Astrocyte of the cerebellum (primary cell): ENCODE measurements around the gene MLXIP.

Source experiments
- DNase-seq: peaks from one replicate; pipeline ENCODE4 v3.0.0-alpha.2; 2011; ENCODE audit warnings: low read depth
- H3K4me3 ChIP-seq: 2 replicates; pipeline ENCODE4 v1.5.1; 2011; ENCODE audit warnings: mild to moderate bottlenecking, low read depth, low read length, moderate library complexity
- in situ Hi-C: cut with HindIII; loops from 2 replicates; pipeline ENCODE4 v1.10.0; 2017; ENCODE audit warnings: low sequenced_read_pairs
- TF ChIP-seq, protein P1 (sequence below): IDR thresholded peaks from 2 replicates; pipeline ENCODE4 v1.5.1; 2012; ENCODE audit warnings: low read length, low read depth, moderate library complexity, mild to moderate bottlenecking; ENCODE audit errors: missing control alignments

Gene MLXIP

DNA sequence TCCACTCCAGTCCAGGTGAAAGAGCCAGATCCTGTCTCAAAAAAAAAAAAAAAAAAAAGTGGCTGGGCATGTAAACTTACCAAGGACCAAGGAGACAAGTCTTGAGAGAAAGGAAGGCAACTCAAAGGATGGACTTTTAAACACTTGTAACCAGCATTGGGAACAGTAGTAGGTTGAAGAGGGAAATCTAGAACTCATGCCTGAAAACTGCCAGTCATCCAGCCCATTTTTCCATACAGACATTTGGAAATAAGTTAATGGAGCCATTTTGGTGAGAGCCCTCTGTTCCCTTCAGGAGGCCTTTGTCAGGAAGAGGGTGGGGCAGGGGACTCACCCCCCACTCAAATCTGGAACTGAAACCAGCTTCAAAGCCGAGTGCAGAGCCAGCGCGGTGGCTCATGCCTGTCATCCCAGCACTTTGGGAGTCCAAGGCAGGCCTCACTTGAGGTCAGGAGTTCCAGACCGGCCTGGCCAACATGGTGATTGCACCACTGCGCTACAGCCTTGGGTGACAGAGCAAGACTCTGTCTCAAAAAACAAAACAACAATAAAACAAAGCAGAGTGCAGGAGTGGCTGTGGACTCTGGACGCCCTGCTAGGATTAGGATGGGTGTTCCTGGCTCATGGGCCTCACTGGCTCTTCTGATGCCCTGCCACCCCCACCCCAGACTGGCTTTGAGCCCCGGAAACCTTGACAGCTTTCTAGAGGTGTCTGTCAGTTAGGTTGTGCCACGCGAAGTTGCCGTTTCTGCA lies 1.6 kb upstream of the MLXIP start:
- no peak overlapping the region for H3K4me3 ChIP-seq
- in situ Hi-C loops: no loop called here
- DNase-seq: no peak
- TF ChIP-seq, protein P1, sequence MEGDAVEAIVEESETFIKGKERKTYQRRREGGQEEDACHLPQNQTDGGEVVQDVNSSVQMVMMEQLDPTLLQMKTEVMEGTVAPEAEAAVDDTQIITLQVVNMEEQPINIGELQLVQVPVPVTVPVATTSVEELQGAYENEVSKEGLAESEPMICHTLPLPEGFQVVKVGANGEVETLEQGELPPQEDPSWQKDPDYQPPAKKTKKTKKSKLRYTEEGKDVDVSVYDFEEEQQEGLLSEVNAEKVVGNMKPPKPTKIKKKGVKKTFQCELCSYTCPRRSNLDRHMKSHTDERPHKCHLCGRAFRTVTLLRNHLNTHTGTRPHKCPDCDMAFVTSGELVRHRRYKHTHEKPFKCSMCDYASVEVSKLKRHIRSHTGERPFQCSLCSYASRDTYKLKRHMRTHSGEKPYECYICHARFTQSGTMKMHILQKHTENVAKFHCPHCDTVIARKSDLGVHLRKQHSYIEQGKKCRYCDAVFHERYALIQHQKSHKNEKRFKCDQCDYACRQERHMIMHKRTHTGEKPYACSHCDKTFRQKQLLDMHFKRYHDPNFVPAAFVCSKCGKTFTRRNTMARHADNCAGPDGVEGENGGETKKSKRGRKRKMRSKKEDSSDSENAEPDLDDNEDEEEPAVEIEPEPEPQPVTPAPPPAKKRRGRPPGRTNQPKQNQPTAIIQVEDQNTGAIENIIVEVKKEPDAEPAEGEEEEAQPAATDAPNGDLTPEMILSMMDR: no peak

- TF ChIP-seq, protein P1: no peak
- in situ Hi-C loops: no loop called here
- H3K4me3 ChIP-seq: peak overlapping the region; percentile 75
- DNase-seq: no peak
These were observed 526 bp downstream of the MLXIP start for GRCh38 chr12:122079033-122079531.

- TF ChIP-seq, protein P1: no peak
- peak overlapping the region; percentile 75 for H3K4me3 ChIP-seq
- no peak for DNase-seq
- in situ Hi-C loops: no loop called here
These were observed 1.1 kb downstream of the MLXIP start for GRCh38 chr12:122079532-122080081.

DNA sequence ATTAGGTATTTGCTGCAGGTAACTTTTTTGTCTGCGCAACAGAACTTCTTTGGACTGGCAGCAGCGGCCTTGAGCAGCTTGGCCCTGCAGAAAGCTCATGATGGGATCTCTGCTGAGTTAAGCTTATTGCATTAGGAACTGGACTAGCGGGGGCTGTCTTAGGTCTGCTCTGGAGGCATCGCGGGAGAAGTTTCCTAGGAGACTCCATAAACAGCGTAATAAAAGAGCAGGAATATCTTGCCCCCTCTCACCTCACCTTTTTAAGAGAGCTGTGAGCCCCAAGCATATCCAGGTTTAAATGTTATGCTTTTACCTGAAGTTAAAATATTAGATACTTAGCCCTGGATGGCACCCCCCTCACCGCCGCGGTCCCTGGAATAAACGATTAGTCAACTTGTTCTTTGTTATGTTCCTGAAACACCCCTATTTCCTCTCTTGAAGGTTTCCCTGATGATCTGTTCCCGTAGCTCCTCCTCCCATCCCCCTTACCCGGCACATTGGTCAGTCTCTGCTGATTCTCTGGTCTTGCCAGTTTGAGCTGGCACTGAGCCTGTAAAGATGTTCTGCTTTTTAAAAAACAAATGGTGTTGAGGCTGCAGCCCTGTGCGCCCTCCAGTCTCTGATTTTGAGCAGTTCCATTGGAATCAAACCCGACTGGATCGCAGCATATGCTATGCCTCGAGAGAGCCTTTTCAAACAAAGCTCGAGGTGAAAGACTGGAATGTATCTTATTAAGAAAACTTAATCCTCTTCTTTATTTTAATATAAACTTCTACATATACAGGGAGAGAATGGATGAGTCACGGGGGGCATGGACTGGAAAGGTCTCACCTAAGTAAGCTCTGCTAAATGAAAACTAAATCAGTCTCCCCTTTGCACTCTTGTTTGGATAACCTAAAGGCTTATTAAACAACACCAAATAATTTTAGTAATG lies 1.9 kb downstream of the MLXIP start:
- TF ChIP-seq, protein P1: no peak
- H3K4me3 ChIP-seq: peak overlapping the region; percentile 75
- DNase-seq: no peak
- in situ Hi-C loops: no loop called here

DNA sequence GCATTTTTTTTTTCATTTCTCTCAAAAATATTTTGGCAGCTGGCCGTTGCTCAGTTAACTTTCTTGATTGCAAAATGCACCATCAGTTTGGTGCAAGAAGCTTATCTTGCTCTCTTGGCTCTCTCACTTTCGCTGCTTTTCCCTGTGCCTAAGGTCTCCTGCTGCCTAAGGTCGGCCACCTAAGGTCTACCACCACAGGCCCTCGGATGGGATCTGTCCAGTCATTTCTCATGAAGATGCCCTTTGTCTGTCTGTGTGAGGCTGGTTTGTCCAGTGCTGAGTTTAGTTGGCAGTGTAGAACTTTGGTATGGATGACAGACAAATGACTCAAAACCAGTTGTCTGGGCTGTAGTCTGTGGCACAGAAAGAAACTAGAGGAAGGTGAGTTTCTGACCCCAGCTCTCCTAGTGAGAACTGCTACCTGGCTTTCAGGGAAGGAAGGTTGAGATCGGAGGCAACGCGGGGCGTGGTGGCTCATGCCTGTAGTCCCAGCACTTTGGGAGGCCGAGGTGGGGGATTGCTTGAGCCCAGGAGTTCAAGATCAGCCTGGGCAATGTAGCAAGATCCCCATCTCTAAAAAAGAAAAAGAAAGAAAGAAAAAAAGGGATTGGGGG lies 2.6 kb downstream of the MLXIP start:
- in situ Hi-C loops: no loop called here
- H3K4me3 ChIP-seq: peak overlapping the region; percentile 75
- no peak for DNase-seq
- TF ChIP-seq, protein P1: no peak

DNA sequence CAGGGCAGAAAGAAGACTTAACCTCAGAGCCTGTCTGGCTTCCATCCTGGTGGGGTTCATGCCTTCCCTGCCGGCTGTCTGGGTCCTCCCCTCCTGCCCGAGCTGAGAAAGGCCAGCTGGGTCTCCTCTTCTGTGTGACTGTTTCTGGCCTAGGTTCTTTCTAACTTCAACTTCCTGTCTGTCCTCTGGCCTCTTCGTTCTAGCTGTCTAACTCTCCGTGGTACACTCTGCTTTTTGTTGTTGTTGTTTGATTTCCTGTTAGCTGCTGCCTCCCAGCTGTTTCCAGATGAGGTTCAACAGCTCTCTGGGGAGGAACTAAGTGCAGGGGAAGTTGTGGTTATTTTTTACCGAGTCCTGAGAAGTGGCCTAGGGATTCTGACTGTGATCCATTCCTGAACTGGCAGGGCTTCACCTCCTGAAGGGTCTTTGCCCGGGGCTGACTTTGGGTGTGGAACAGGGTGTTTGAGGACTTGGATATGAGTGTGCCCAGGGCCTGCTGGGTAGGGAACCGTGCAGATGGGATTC lies 3.2 kb downstream of the MLXIP start:
- TF ChIP-seq, protein P1: no peak
- peak overlapping the region; percentile 75 for H3K4me3 ChIP-seq
- in situ Hi-C loops: no loop called here
- DNase-seq: no peak
